ENCODE results near the gene GADD45G. TPM values are rescaled to one million over a fixed set of nuclear protein-coding genes. Genes with fewer than 3 reads are reported as not detected.

GADD45G gene
- total and polyA plus RNA-seq, 10 of the 15 experiments (the other 5 are each of a cell fraction or from before 2014, with no cell fraction given) = 0.07 to 1.00 (median 0.29) TPM; not detected in 4

DNA sequence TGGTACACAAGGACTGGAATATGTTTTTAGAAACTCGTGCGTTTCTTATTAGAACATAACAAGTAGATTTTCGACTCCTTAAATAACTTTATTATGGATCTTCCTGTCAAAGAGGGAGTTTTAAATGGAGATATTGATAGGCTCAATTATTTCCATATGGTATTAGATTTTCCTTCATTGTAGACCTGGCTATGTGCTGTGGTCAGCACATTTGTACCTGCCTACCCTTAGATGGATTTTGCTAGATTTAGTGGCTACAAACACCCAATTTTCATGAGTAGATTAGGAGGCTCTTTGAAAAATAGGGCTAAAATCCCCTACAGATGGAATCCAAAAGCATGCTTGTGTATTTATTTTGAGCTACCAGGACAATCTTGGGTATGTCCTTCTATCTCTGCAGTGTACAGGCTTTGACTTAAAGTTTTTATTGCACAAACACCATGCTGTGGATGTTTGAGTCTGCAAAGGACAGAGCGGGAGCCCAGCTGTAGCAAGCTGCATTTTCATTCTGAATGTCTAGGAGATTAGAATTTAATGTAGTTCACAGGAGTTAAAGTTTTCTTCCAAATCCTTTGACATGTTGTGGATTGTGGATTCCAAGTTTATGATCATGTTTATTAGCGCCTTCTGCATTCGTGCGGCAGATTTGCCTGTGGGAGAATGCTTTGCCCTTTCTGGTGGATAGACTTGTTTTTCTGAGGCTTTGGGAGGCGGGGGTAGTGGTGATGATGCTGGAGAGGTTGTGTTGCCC, 41.6 kb downstream of the GADD45G start:
- ATAC-seq = no peak
- Histone ChIP-seq H3K4me2 (ENCODE audit: control insufficient read depth, insufficient read depth) (no peak overlapping the region), H3K27ac (ENCODE audit: control insufficient read depth, insufficient read depth) (no peak overlapping the region), H3K36me3 (ENCODE audit: control insufficient read depth in 2 of 2, insufficient read depth in 2 of 2, low read length in 1 of 2) (no peaks in the 10 kb centered on the region), H3K27me3 (replicated peaks in 1 of 2; ENCODE audit: control insufficient read depth in 2 of 2, insufficient read depth in 2 of 2, low read length in 1 of 2) (peaks cover 0 to 3% of the 10 kb centered on the region in 2 experiments; a peak in 3 of 4 replicates), H3K79me2 (ENCODE audit: control insufficient read depth, insufficient read depth, low read length) (no peaks in the 10 kb centered on the region), H4K20me1 (ENCODE audit: control insufficient read depth, insufficient read depth) (no peaks in the 10 kb centered on the region), H3K4me1 (ENCODE audit: control insufficient read depth, insufficient read depth, low read length) (no peaks in the 10 kb centered on the region), H3K9ac (ENCODE audit: control insufficient read depth, insufficient read depth, low read length) (no peak overlapping the region), H2AFZ (ENCODE audit: control insufficient read depth, low read depth, low read length) (no peak overlapping the region), H3K4me3 (no peak overlapping the region), H3K9me3 (replicated peaks; ENCODE audit: control insufficient read depth, insufficient read depth, low read length) (no peaks in the 10 kb centered on the region; the same call in 2 of the 3 replicates)
- no peak for FAIRE-seq
- BruUV-seq (replicated peaks) = no TSS peak
- SMC1A ChIA-PET (ENCODE audit: uncharacterized antibody, unreplicated experiment) = interaction anchor here (1.1 to 1.2 kb wide), 2 partner anchors 43 to 290 kb away, joined by 3 read pairs; no protein-coding TSS in a partner anchor
- WGBS (ENCODE audit: insufficient coverage, insufficient replicate concordance, low lambda C conversion rate, missing lambda C conversion rate) = 59% methylated on average over 8 of the region's 8 CpGs
- CTCF ChIA-PET = no interaction called here
- intact Hi-C loops (cut with micrococcal nuclease; ENCODE audit: unreplicated experiment) = no loop called here
- DNase-seq (ENCODE audit: low read depth, low spot score) = no peak
- POLR2A ChIA-PET = no interaction called here
- TF ChIP-seq POLR2AphosphoS5 (IDR thresholded peaks at IDR 0.05; ENCODE audit: low read length) = no peak
- no peak for TF ChIP-seq RB1 (IDR thresholded peaks at IDR 0.05; ENCODE audit: borderline replicate concordance)
- TF ChIP-seq ETV6 (conservative IDR thresholded peaks at IDR 0.05 in 1 of 2, IDR thresholded peaks at IDR 0.05 in 1 of 2; ENCODE audit: borderline replicate concordance in 1 of 2, low read depth in 1 of 2) = no peak
- TF ChIP-seq WRNIP1 (IDR thresholded peaks at IDR 0.05; ENCODE audit: borderline replicate concordance, low read depth, low read length) = no peak
- TF ChIP-seq NRF1 (conservative IDR thresholded peaks at IDR 0.05; ENCODE audit: low read depth, low read length) = no peak
- no peak for TF ChIP-seq CREB1 (IDR thresholded peaks at IDR 0.05; ENCODE audit: low read depth)
- no peak for TF ChIP-seq YY1 (IDR thresholded peaks at IDR 0.05; ENCODE audit: low read depth, low read length)
- TF ChIP-seq KAT2A (conservative IDR thresholded peaks at IDR 0.05; ENCODE audit: control insufficient read depth, low read depth, low read length) = no peak
- TF ChIP-seq ZNF24 (IDR thresholded peaks at IDR 0.05) = no peak
- TF ChIP-seq EP300 (IDR thresholded peaks at IDR 0.05; ENCODE audit: borderline replicate concordance in 1 of 2, control insufficient read depth in 1 of 2, low read depth in 2 of 2, low read length in 2 of 2) = no peak
- no peak for TF ChIP-seq RELA (IDR thresholded peaks at IDR 0.05; ENCODE audit: borderline replicate concordance, partially characterized antibody)
- TF ChIP-seq JUND (IDR thresholded peaks at IDR 0.05; ENCODE audit: low read depth, low read length) = no peak
- TF ChIP-seq POU2F2 (IDR thresholded peaks at IDR 0.05; ENCODE audit: borderline replicate concordance, low read depth, low read length) = no peak
- no peak for TF ChIP-seq BCL11A (IDR thresholded peaks at IDR 0.05; ENCODE audit: low read depth, low read length)
- no peak for TF ChIP-seq SP1 (IDR thresholded peaks at IDR 0.05; ENCODE audit: low read depth, low read length)
- TF ChIP-seq EED (IDR thresholded peaks at IDR 0.05; ENCODE audit: low read depth) = no peak
- in situ Hi-C loops (cut with MboI) = no loop called here
- RAD21 ChIA-PET (ENCODE audit: unreplicated experiment) = no interaction called here

Measured in GM12878 (cell line).